NB4 (cell line): ENCODE measurements around the gene MRPL23.

ENCODE experiments used
- TF ChIP-seq, protein P1 (sequence below): IDR thresholded peaks from one replicate; pipeline ENCODE4 v1.5.1; 2012; ENCODE audit warnings: low read depth, low read length
- TF ChIP-seq, protein P2 (sequence below): IDR thresholded peaks from 2 replicates; pipeline ENCODE4 v1.6.1; 2011; ENCODE audit warnings: low read depth, low read length

DNA sequence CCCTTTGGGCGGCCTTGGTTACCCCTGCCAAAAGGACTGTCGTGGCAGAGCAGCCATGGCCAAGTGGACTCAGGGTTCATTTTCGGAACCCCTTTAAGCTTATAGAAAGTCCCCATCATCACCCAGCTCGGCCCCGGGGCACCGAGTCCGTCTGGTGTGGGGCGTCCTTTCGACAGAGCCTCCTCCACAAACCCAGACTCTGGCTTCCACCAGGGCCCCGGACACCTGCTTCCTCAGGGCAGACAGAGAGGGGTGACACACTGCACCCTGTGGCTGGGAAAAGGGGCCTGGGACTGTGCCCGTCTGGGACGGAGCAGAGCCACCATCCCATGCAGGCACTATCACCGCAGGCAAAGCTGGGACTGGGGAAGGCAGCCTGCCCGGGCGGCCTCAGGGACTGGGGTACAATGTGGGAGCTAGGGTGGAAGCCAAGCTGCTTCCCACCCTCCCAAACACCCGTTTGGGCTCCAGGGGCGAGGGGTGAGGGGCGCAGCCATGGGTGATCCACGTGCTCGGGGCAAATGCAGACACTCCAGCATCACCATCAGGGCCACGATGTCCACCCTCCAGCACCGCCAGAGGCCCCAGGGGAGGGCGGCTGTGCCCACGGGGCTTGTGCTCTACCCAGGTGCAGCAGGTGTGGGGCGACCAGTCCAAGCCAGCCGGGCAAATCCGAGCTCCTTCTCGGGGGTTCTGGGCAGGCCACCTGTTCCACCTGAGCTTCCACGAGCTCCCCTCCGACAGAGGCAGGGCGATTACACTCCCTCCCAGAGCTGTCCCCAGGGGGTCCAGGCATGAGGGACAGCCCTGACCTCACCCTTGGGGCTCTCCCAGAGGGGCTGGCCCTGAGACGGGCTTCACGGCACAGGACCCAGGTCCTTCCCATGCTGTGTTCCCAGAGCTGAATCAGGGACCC is 11.7 kb upstream of the MRPL23 start:
- TF ChIP-seq, protein P1, sequence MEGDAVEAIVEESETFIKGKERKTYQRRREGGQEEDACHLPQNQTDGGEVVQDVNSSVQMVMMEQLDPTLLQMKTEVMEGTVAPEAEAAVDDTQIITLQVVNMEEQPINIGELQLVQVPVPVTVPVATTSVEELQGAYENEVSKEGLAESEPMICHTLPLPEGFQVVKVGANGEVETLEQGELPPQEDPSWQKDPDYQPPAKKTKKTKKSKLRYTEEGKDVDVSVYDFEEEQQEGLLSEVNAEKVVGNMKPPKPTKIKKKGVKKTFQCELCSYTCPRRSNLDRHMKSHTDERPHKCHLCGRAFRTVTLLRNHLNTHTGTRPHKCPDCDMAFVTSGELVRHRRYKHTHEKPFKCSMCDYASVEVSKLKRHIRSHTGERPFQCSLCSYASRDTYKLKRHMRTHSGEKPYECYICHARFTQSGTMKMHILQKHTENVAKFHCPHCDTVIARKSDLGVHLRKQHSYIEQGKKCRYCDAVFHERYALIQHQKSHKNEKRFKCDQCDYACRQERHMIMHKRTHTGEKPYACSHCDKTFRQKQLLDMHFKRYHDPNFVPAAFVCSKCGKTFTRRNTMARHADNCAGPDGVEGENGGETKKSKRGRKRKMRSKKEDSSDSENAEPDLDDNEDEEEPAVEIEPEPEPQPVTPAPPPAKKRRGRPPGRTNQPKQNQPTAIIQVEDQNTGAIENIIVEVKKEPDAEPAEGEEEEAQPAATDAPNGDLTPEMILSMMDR, result no peak
- TF ChIP-seq, protein P2, sequence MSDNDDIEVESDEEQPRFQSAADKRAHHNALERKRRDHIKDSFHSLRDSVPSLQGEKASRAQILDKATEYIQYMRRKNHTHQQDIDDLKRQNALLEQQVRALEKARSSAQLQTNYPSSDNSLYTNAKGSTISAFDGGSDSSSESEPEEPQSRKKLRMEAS, result no peak
